GM12878 (cell line): ENCODE data around the gene ZNF804A. TPM values are rescaled to one million over a fixed set of nuclear protein-coding genes. Genes with fewer than 3 reads are reported as not detected.

Source experiments
- ATAC-seq: fragments of 200-7000 bp; cut with Tn5 transposase; 3 replicates; pipeline ENCODE4 v1.9.1; 2020; ENCODE audit warnings: mild to moderate bottlenecking, moderate library complexity
- BruUV-seq: library from RNA; stranded (reverse); fragments of 400-500 nt; replicated peaks from 2 replicates; lab custom pipeline; 2021; lab: Mats Ljungman, UMichigan
- CTCF ChIA-PET: fragments of 300-600 bp; sonication (Branson Sonifier 250); formaldehyde crosslinking; extraction: SDS; loops from one replicate; lab custom pipeline; 2021; ENCODE audit warnings: inconsistent platforms; lab: Yijun Ruan, JAX
- POLR2A ChIA-PET: fragments of 350-600 bp; formaldehyde crosslinking; extraction: SDS; loops from one replicate; lab custom pipeline; 2021; ENCODE audit warnings: inconsistent platforms; lab: Charles Lee
- RAD21 ChIA-PET: fragments of 300-600 bp; sonication (Branson Sonifier 250); formaldehyde crosslinking; loops from one replicate; lab custom pipeline; 2023; ENCODE audit warnings: antibody characterized with exemption; ENCODE audit not compliant: unreplicated experiment; lab: Charles Lee
- SMC1A ChIA-PET: fragments of 300-600 bp; sonication (Branson Sonifier 250); formaldehyde crosslinking; loops from one replicate; lab custom pipeline; 2023; ENCODE audit not compliant: unreplicated experiment, uncharacterized antibody; lab: Charles Lee
- DNase-seq: peaks from one replicate; pipeline ENCODE4 v3.0.0-alpha.2; 2011; ENCODE audit warnings: low read depth, low spot score
- FAIRE-seq: peaks from 3 replicates; lab custom pipeline; 2011; peaks lifted over from hg19 to GRCh38; lab: Jason Lieb, UNC
- H2AFZ ChIP-seq: 2 replicates; pipeline ENCODE4 v1.6.0; 2011; ENCODE audit warnings: low read depth, low read length, control low read depth; ENCODE audit not compliant: control insufficient read depth
- H3K27ac ChIP-seq: 2 replicates; pipeline ENCODE4 v1.5.1; 2011; ENCODE audit warnings: control low read depth; ENCODE audit not compliant: control insufficient read depth, insufficient read depth
- H3K27me3 ChIP-seq, 2 experiments: replicated peaks in 1 of 2; 2 replicates each; pipeline versions ENCODE4 v1.6.0 to v1.6.1; 2011; ENCODE audit warnings: low read length in 1 of 2; ENCODE audit not compliant: control insufficient read depth in 2 of 2, insufficient read depth in 2 of 2
- H3K36me3 ChIP-seq, 2 experiments: 2 replicates each; pipeline ENCODE4 v1.5.1; 2011; ENCODE audit warnings: low read length in 1 of 2; ENCODE audit not compliant: control insufficient read depth in 2 of 2, insufficient read depth in 2 of 2
- H3K4me1 ChIP-seq: 2 replicates; pipeline ENCODE4 v1.6.1; 2011; ENCODE audit warnings: mild to moderate bottlenecking, low read length, moderate library complexity, mixed read lengths; ENCODE audit not compliant: control insufficient read depth, insufficient read depth
- H3K4me2 ChIP-seq: 2 replicates; pipeline ENCODE4 v1.6.0; 2011; ENCODE audit warnings: control low read depth; ENCODE audit not compliant: control insufficient read depth, insufficient read depth
- H3K4me3 ChIP-seq: fragments of 200-600 bp; sonication (generic); 2 replicates; pipeline ENCODE4 v1.5.1; 2016
- H3K79me2 ChIP-seq: 2 replicates; pipeline ENCODE4 v1.6.0; 2011; ENCODE audit warnings: low read length; ENCODE audit not compliant: control insufficient read depth, insufficient read depth
- H3K9ac ChIP-seq: 2 replicates; pipeline ENCODE4 v1.8.0; 2011; ENCODE audit warnings: low read length, control low read depth, mixed read lengths; ENCODE audit not compliant: control insufficient read depth, insufficient read depth
- H3K9me3 ChIP-seq: replicated peaks from 3 replicates; pipeline ENCODE4 v1.5.1; 2011; ENCODE audit warnings: mild to moderate bottlenecking, low read length; ENCODE audit not compliant: control insufficient read depth, insufficient read depth
- H4K20me1 ChIP-seq: 2 replicates; pipeline ENCODE4 v1.6.0; 2011; ENCODE audit not compliant: control insufficient read depth, insufficient read depth
- BACH1 ChIP-seq: fragments of 450-650 bp; IDR thresholded peaks from 2 replicates; pipeline ENCODE4 v1.6.1; 2017; ENCODE audit warnings: mild to moderate bottlenecking, borderline replicate concordance
- CBX3 ChIP-seq: fragments of 200-600 bp; sonication (generic); IDR thresholded peaks from 2 replicates; pipeline ENCODE4 v1.6.1; 2016; ENCODE audit warnings: low read depth, borderline replicate concordance
- CREM ChIP-seq: IDR thresholded peaks from 2 replicates; pipeline ENCODE4 v1.6.1; 2014; ENCODE audit warnings: antibody characterized with exemption, low read depth
- CUX1 ChIP-seq: IDR thresholded peaks from 2 replicates; pipeline ENCODE4 v1.6.1; 2012; ENCODE audit warnings: improper control_type of control experiment, low read depth, low read length; ENCODE audit not compliant: insufficient replicate concordance
- E2F4 ChIP-seq: IDR thresholded peaks from 2 replicates; pipeline ENCODE4 v1.6.1; 2012; ENCODE audit warnings: low read depth, low read length, improper control_type of control experiment
- EP300 ChIP-seq, 2 experiments: fragments of 150-350 bp in 1 of 2; IDR thresholded peaks; 2 replicates each; pipeline ENCODE4 v1.6.1; 2011 to 2012; ENCODE audit warnings: low read depth in 2 of 2, low read length in 2 of 2, borderline replicate concordance in 1 of 2, improper control_type of control experiment in 1 of 2, inconsistent platforms in 1 of 2; ENCODE audit not compliant: control insufficient read depth in 1 of 2
- IRF4 ChIP-seq: IDR thresholded peaks from 2 replicates; pipeline ENCODE4 v1.6.1; 2011; ENCODE audit warnings: low read depth, low read length
- PRDM15 ChIP-seq: fragments of 450-650 bp; formaldehyde crosslinking; IDR thresholded peaks from 2 replicates; pipeline ENCODE4 v1.4.0; 2020; ENCODE audit warnings: mild to moderate bottlenecking, moderate library complexity
- RBBP5 ChIP-seq: fragments of 200-600 bp; sonication (generic); conservative IDR thresholded peaks from 2 replicates; pipeline ENCODE4 v1.6.1; 2016
- SIX5 ChIP-seq: IDR thresholded peaks from 2 replicates; pipeline ENCODE4 v1.6.1; 2011; ENCODE audit warnings: mild to moderate bottlenecking, low read depth, low read length, moderate library complexity; ENCODE audit not compliant: severe bottlenecking
- SKIL ChIP-seq: fragments of 450-650 bp; IDR thresholded peaks from 2 replicates; pipeline ENCODE4 v1.6.1; 2017; ENCODE audit warnings: mild to moderate bottlenecking, low read depth, inconsistent platforms; ENCODE audit not compliant: poor library complexity, severe bottlenecking
- TBL1XR1 ChIP-seq: IDR thresholded peaks from 2 replicates; pipeline ENCODE4 v1.6.1; 2012; ENCODE audit warnings: low read depth, low read length, improper control_type of control experiment
- WGBS: methylation state at CpG from one replicate; pipeline ENCODE4 v1.1.6; 2016; ENCODE audit warnings: low lambda C conversion rate; ENCODE audit not compliant: insufficient replicate concordance, insufficient coverage; ENCODE audit errors: missing lambda C conversion rate; 5-methylcytosine and 5-hydroxymethylcytosine counted together
- in situ Hi-C: fragments of 300-500 bp; cut with MboI; formaldehyde crosslinking; loops from 9 replicates; pipeline ENCODE4 v1.14.3; 2018; ENCODE audit warnings: mixed read lengths
- intact Hi-C: fragments of 100-400 bp; cut with micrococcal nuclease; formaldehyde crosslinking; loops from one replicate; pipeline ENCODE4 v1.14.2; 2022; ENCODE audit not compliant: unreplicated experiment
- polyA plus RNA-seq, 11 experiments: library from polyadenylated mRNA; depleted of rRNA in 4 of 11; unstranded in 6 of 11; stranded (reverse) in 5 of 11; fragments of >200 nt; fragmentation: Nextera tagmentation in 4 of 11; fragmentation: Illumina TruSeq in 1 of 11; extraction: Ambion mirVana in 4 of 11; extraction: Trizol in 1 of 11; gene quantifications; 1 replicate in 1 of 11; 2 replicates in 10 of 11; pipeline versions ENCODE4 v1.2.1 to v1.2.3, GENCODE V29; 2011 to 2016; ENCODE audit warnings: inconsistent platforms in 2 of 11, missing spikeins in 2 of 11, low read depth in 1 of 11
- total RNA-seq, 4 experiments: library from RNA; depleted of rRNA in 3 of 4; stranded (reverse); fragments of >200 nt in 3 of 4; fragmentation: Illumina TruSeq in 1 of 4; extraction: Trizol in 1 of 4; gene quantifications; 2 replicates each; pipeline versions ENCODE4 v1.2.1 to v1.2.3, GENCODE V29; 2013 to 2021

The ZNF804A gene
- total and polyA plus RNA-seq, 10 of the 15 experiments (the other 5 are each of a cell fraction or from before 2014, with no cell fraction given) = 0.19 to 2.3 (median 1.4) TPM

GRCh38 chr2:184549153-184549552 is 49.2 kb upstream of the ZNF804A start:
- FAIRE-seq = no peak
- BruUV-seq = no TSS peak
- intact Hi-C loops (no loop called here), in situ Hi-C loops (no loop called here)
- H3K4me2 ChIP-seq = no peak overlapping the region
- no peaks in the 10 kb centered on the region for H3K9me3 ChIP-seq
- H2AFZ ChIP-seq = no peak overlapping the region
- no peaks in the 10 kb centered on the region for H3K27me3 ChIP-seq
- H3K79me2 ChIP-seq = no peaks in the 10 kb centered on the region
- no peak for ATAC-seq
- no peaks in the 10 kb centered on the region for H3K36me3 ChIP-seq
- H3K4me1 ChIP-seq = no peaks in the 10 kb centered on the region
- no peak overlapping the region for H3K27ac ChIP-seq
- ChIA-PET SMC1A (interaction anchor here (1.7 kb wide), 1 partner anchor 10 kb away, joined by 4 read pairs; no protein-coding TSS in a partner anchor), CTCF (no interaction called here), POLR2A (no interaction called here), RAD21 (no interaction called here)
- no peak overlapping the region for H3K4me3 ChIP-seq
- DNase-seq = no peak
- no peak overlapping the region for H3K9ac ChIP-seq
- WGBS = 2% methylated on average over 2 of the region's 2 CpGs
- no peaks in the 10 kb centered on the region for H4K20me1 ChIP-seq
- TF ChIP-seq SIX5 = no peak
- TF ChIP-seq BACH1 = no peak
- TF ChIP-seq E2F4 = no peak
- TF ChIP-seq EP300 (IDR thresholded peaks at IDR 0.05; ENCODE audit: borderline replicate concordance in 1 of 2, control insufficient read depth in 1 of 2, low read depth in 2 of 2, low read length in 2 of 2) = no peak
- no peak for TF ChIP-seq RBBP5
- no peak for TF ChIP-seq TBL1XR1
- no peak for TF ChIP-seq SKIL
- no peak for TF ChIP-seq IRF4
- no peak for TF ChIP-seq CUX1
- TF ChIP-seq CBX3 = no peak
- no peak for TF ChIP-seq PRDM15 (CRISPR knock-in tag)
- no peak for TF ChIP-seq CREM
